GM18498 (cell line): ENCODE measurements around the gene SDC4.
A peak's percentile ranks its signal among the peaks of the same experiment; 100 is the strongest.
"Not testable (repeated sequence)": the region's sequence is repeated elsewhere in the genome, so short reads cannot be mapped to it uniquely, and the experiment has no call there.

ENCODE experiments used
- ATAC-seq: cut with Tn5 transposase; IDR thresholded peaks from one replicate; pipeline ENCODE4 v1.9.1; 2021; ENCODE audit warnings: mild to moderate bottlenecking, moderate library complexity; ENCODE audit not compliant: unreplicated experiment

Gene SDC4

GRCh38 chr20:45365444-45365970 is 17.3 kb upstream of the SDC4 start:
- ATAC-seq: no peak

GRCh38 chr20:45363611-45364492 is 15.6 kb upstream of the SDC4 start:
- no peak for ATAC-seq

GRCh38 chr20:45362804-45363610 is 14.8 kb upstream of the SDC4 start, which contains the start of gene SYS1:
Gene SYS1 (plus strand): TSS chr20:45363156. CDS start chr20:45363532, 376 bp downstream.
- ATAC-seq: peak; percentile 81

- ATAC-seq: no peak
Measured at GRCh38 chr20:45361793-45362192, 13.6 kb upstream of the SDC4 start.

- ATAC-seq: no peak
Measured at GRCh38 chr20:45359406-45360148, 11.4 kb upstream of the SDC4 start.

- ATAC-seq: no peak
Measured at GRCh38 chr20:45359069-45359405, 10.8 kb upstream of the SDC4 start.

- no peak for ATAC-seq
Measured at GRCh38 chr20:45358282-45359068, 10.3 kb upstream of the SDC4 start.

- ATAC-seq: no peak
Measured at GRCh38 chr20:45355209-45356084, 7.2 kb upstream of the SDC4 start.

- ATAC-seq: no peak
Measured at GRCh38 chr20:45354423-45355208, 6.4 kb upstream of the SDC4 start.

GRCh38 chr20:45353746-45354145 is 5.5 kb upstream of the SDC4 start:
- ATAC-seq: no peak

GRCh38 chr20:45352729-45353128 is 4.5 kb upstream of the SDC4 start:
- no peak for ATAC-seq

GRCh38 chr20:45350795-45351194 is 2.6 kb upstream of the SDC4 start:
- ATAC-seq: not testable (repeated sequence)

- no peak for ATAC-seq
Measured at GRCh38 chr20:45350217-45350616, 2.0 kb upstream of the SDC4 start.

- no peak for ATAC-seq
Measured at GRCh38 chr20:45347297-45347935, 808 bp downstream of the SDC4 start.

- no peak for ATAC-seq
Measured at GRCh38 chr20:45346851-45347250, 1.4 kb downstream of the SDC4 start.

- no peak for ATAC-seq
Measured at GRCh38 chr20:45346291-45346718, 1.9 kb downstream of the SDC4 start.

- ATAC-seq: no peak
Measured at GRCh38 chr20:45345104-45345936, 2.9 kb downstream of the SDC4 start.
